ENCODE results near the gene DAP. TPM values are rescaled to one million over a fixed set of nuclear protein-coding genes. Genes with fewer than 3 reads are reported as not detected.

DAP gene
- total and polyA plus RNA-seq, 12 donors: 14.2 to 52.5 (median 28.0) TPM

GRCh38 chr5:10800852-10801251 is 39.8 kb upstream of the DAP start:
- no peak for TF ChIP-seq CTCF (IDR thresholded peaks at IDR 0.05)

GRCh38 chr5:10797261-10797660 is 36.2 kb upstream of the DAP start:
- TF ChIP-seq CTCF (IDR thresholded peaks at IDR 0.05): no peak
- Histone ChIP-seq H3K36me3 (no peaks in the 10 kb centered on the region), H3K27ac (no peak overlapping the region), H3K4me3 (no peak overlapping the region), H3K4me1 (no peaks in the 10 kb centered on the region), H3K9me3 (no peaks in the 10 kb centered on the region), H3K27me3 (peaks cover 0 to 11% (median 0%) of the 10 kb centered on the region in 7 donors)
- intact Hi-C loops (cut with DNase I): no loop called here
- ATAC-seq (no peak), DNase-seq (no peak)
- WGBS, 2 donors: 61 to 70% methylated on average over 3 of the region's 3 CpGs

More at GRCh38 chr5:10800852-10801251, 39.8 kb upstream of the DAP start:
- H3K27me3 ChIP-seq: peaks cover 0 to 11% (median 0%) of the 10 kb centered on the region in 7 donors
- peaks cover 0 to 10% (median 2%) of the 10 kb centered on the region in 11 donors for H3K9me3 ChIP-seq
- no peak overlapping the region for H3K27ac ChIP-seq
- WGBS, 2 donors: 77 to 82% methylated on average over 3 of the region's 3 CpGs
- no peaks in the 10 kb centered on the region for H3K4me1 ChIP-seq
- DNase-seq (no peak), ATAC-seq (no peak)
- no peak overlapping the region for H3K4me3 ChIP-seq
- no peaks in the 10 kb centered on the region for H3K36me3 ChIP-seq
- intact Hi-C loops (cut with DNase I): loop anchor here in 3 of 10 donors (5.0 to 10.0 kb wide), 2 partner anchors 104 to 106 kb away; no protein-coding TSS in a partner anchor

GRCh38 chr5:10793785-10794184 is 32.8 kb upstream of the DAP start:
- no peak overlapping the region for H3K27ac ChIP-seq
- no peaks in the 10 kb centered on the region for H3K36me3 ChIP-seq
- 76 to 77% methylated on average over 6 of the region's 6 CpGs for WGBS, 2 donors
- peaks cover 0 to 5% (median 0%) of the 10 kb centered on the region in 7 donors for H3K27me3 ChIP-seq
- no peak for TF ChIP-seq CTCF (IDR thresholded peaks at IDR 0.05)
- no peaks in the 10 kb centered on the region for H3K9me3 ChIP-seq
- no peak for DNase-seq
- ATAC-seq: no peak
- no peak overlapping the region for H3K4me3 ChIP-seq
- intact Hi-C loops (cut with DNase I): no loop called here
- H3K4me1 ChIP-seq: peaks cover 0 to 14% (median under 1%) of the 10 kb centered on the region in 9 donors

GRCh38 chr5:10792336-10792735 is 31.3 kb upstream of the DAP start:
- no peak overlapping the region for H3K4me3 ChIP-seq
- DNase-seq (no peak), ATAC-seq (no peak)
- intact Hi-C loops (cut with DNase I): no loop called here
- no peaks in the 10 kb centered on the region for H3K36me3 ChIP-seq
- 47 to 50% methylated on average over 1 of the region's 1 CpG for WGBS, 2 donors
- H3K27ac ChIP-seq: no peak overlapping the region
- H3K27me3 ChIP-seq: peaks cover 0 to 5% (median 0%) of the 10 kb centered on the region in 7 donors
- H3K4me1 ChIP-seq: peaks cover 0 to 19% (median 3%) of the 10 kb centered on the region in 9 donors
- TF ChIP-seq CTCF (IDR thresholded peaks at IDR 0.05): no peak
- no peaks in the 10 kb centered on the region for H3K9me3 ChIP-seq
